Duodenal mucosa (tissue), 2 donors: Measurements from ENCODE around the gene SPRYD4.

Experiments
- H3K27ac ChIP-seq: one replicate; pipeline ENCODE4 v1.7.0; 2013; ENCODE audit warnings: low read depth, low read length
- H3K27me3 ChIP-seq, 2 donors: one replicate each; pipeline ENCODE4 v1.7.0; 2013; ENCODE audit warnings: low read length in 2 of 2, control low read depth in 1 of 2; ENCODE audit not compliant: insufficient read depth in 2 of 2, control insufficient read depth in 1 of 2
- H3K36me3 ChIP-seq, 2 donors: one replicate each; pipeline ENCODE4 v1.7.0; 2013; ENCODE audit warnings: low read length in 2 of 2, control low read depth in 1 of 2; ENCODE audit not compliant: insufficient read depth in 2 of 2, control insufficient read depth in 1 of 2
- H3K4me1 ChIP-seq, 2 donors: one replicate each; pipeline ENCODE4 v1.7.0; 2013; ENCODE audit warnings: low read length in 2 of 2, control low read depth in 1 of 2; ENCODE audit not compliant: insufficient read depth in 2 of 2, control insufficient read depth in 1 of 2
- H3K4me3 ChIP-seq, 2 donors: one replicate each; pipeline ENCODE4 v1.7.0; 2013; ENCODE audit warnings: low read length in 2 of 2, low read depth in 1 of 2
- H3K9ac ChIP-seq, 2 donors: one replicate each; pipeline ENCODE4 v1.7.0; 2013; ENCODE audit warnings: low read length in 2 of 2, low read depth in 1 of 2
- H3K9me3 ChIP-seq, 2 donors: one replicate each; pipeline ENCODE4 v1.7.0; 2013; ENCODE audit warnings: low read length in 2 of 2, control low read depth in 1 of 2; ENCODE audit not compliant: control insufficient read depth in 1 of 2

Gene SPRYD4

GRCh38 chr12:56448860-56449621 is 19.3 kb upstream of the SPRYD4 start, which contains the start of gene TIMELESS:
Gene TIMELESS (minus strand): TSS chr12:56449426. CDS start chr12:56434170, 15,256 bp downstream.
- Histone ChIP-seq H3K4me3 (peak within 1 kb of the TSS; percentile 89 to 95), H3K9me3 (no peaks in the 10 kb centered on the region)

GRCh38 chr12:56449622-56449984 is 18.8 kb upstream of the SPRYD4 start:
- H3K27ac ChIP-seq, result peak overlapping the region; percentile 26
- H3K9me3 ChIP-seq, result no peaks in the 10 kb centered on the region
- H3K9ac ChIP-seq, result peak overlapping the region; percentile 77 to 85
- H3K4me3 ChIP-seq, result peak overlapping the region; percentile 89 to 95
- no peaks in the 10 kb centered on the region for H3K27me3 ChIP-seq
- no peaks in the 10 kb centered on the region for H3K36me3 ChIP-seq
- H3K4me1 ChIP-seq, result peaks cover 0 to 3% of the 10 kb centered on the region in 2 donors

More at GRCh38 chr12:56448860-56449621, 19.3 kb upstream of the SPRYD4 start, which contains the start of gene TIMELESS:
- Histone ChIP-seq H3K36me3 (no peaks in the 10 kb centered on the region), H3K27me3 (no peaks in the 10 kb centered on the region), H3K4me1 (peaks cover 0 to 3% of the 10 kb centered on the region in 2 donors), H3K9ac (peak within 1 kb of the TSS; percentile 77 to 85), H3K27ac (peak within 1 kb of the TSS; percentile 43)

- no peaks in the 10 kb centered on the region for H3K27me3 ChIP-seq
- H3K4me3 ChIP-seq, result no peak overlapping the region
- H3K36me3 ChIP-seq, result no peaks in the 10 kb centered on the region
- peaks cover 0 to 3% of the 10 kb centered on the region in 2 donors for H3K4me1 ChIP-seq
- H3K9ac ChIP-seq, result no peak overlapping the region
- H3K9me3 ChIP-seq, result no peaks in the 10 kb centered on the region
- no peak overlapping the region for H3K27ac ChIP-seq
Measured at GRCh38 chr12:56450241-56450640, 18.1 kb upstream of the SPRYD4 start.

GRCh38 chr12:56451147-56451546 is 17.2 kb upstream of the SPRYD4 start:
- H3K36me3 ChIP-seq, result no peaks in the 10 kb centered on the region
- no peak overlapping the region for H3K9ac ChIP-seq
- H3K9me3 ChIP-seq, result no peaks in the 10 kb centered on the region
- H3K4me3 ChIP-seq, result no peak overlapping the region
- H3K4me1 ChIP-seq, result peaks cover 0 to 3% of the 10 kb centered on the region in 2 donors
- no peak overlapping the region for H3K27ac ChIP-seq
- no peaks in the 10 kb centered on the region for H3K27me3 ChIP-seq

GRCh38 chr12:56454557-56454956 is 13.8 kb upstream of the SPRYD4 start, which contains the start of gene MIP:
Gene MIP (minus strand): TSS chr12:56454657. CDS start chr12:56454613, 44 bp downstream.
- H3K27me3 ChIP-seq, result no peaks in the 10 kb centered on the region
- no peaks in the 10 kb centered on the region for H3K36me3 ChIP-seq
- no peak within 1 kb of the TSS for H3K9ac ChIP-seq
- no peak within 1 kb of the TSS for H3K4me3 ChIP-seq
- H3K4me1 ChIP-seq, result peaks cover 0 to 3% of the 10 kb centered on the region in 2 donors
- H3K9me3 ChIP-seq, result no peaks in the 10 kb centered on the region
- H3K27ac ChIP-seq, result no peak within 1 kb of the TSS

GRCh38 chr12:56457817-56458216 is 10.6 kb upstream of the SPRYD4 start:
- H3K9me3 ChIP-seq, result no peaks in the 10 kb centered on the region
- H3K27ac ChIP-seq, result no peak overlapping the region
- H3K4me3 ChIP-seq, result no peak overlapping the region
- no peaks in the 10 kb centered on the region for H3K27me3 ChIP-seq
- H3K36me3 ChIP-seq, result no peaks in the 10 kb centered on the region
- H3K9ac ChIP-seq, result no peak overlapping the region
- no peaks in the 10 kb centered on the region for H3K4me1 ChIP-seq

- Histone ChIP-seq H3K9me3 (no peaks in the 10 kb centered on the region), H3K27me3 (no peaks in the 10 kb centered on the region), H3K9ac (no peak overlapping the region), H3K4me3 (no peak overlapping the region), H3K4me1 (no peaks in the 10 kb centered on the region), H3K27ac (no peak overlapping the region), H3K36me3 (no peaks in the 10 kb centered on the region)
Measured at GRCh38 chr12:56461235-56462159, 6.9 kb upstream of the SPRYD4 start.

- no peaks in the 10 kb centered on the region for H3K27me3 ChIP-seq
- no peak overlapping the region for H3K9ac ChIP-seq
- no peaks in the 10 kb centered on the region for H3K9me3 ChIP-seq
- H3K36me3 ChIP-seq, result no peaks in the 10 kb centered on the region
- no peak overlapping the region for H3K4me3 ChIP-seq
- no peak overlapping the region for H3K27ac ChIP-seq
- no peaks in the 10 kb centered on the region for H3K4me1 ChIP-seq
Measured at GRCh38 chr12:56462565-56462964, 5.8 kb upstream of the SPRYD4 start.

- Histone ChIP-seq H3K9me3 (no peaks in the 10 kb centered on the region), H3K4me3 (peak overlapping the region; percentile 93 to 97), H3K27ac (no peak overlapping the region), H3K4me1 (peaks cover 10 to 11% of the 10 kb centered on the region in 2 donors), H3K9ac (peak overlapping the region; percentile 79 to 86), H3K36me3 (peaks cover 0 to 12% of the 10 kb centered on the region in 2 donors), H3K27me3 (no peaks in the 10 kb centered on the region)
Measured at GRCh38 chr12:56469007-56469930, 891 bp downstream of the SPRYD4 start.
